SK-N-SH (cell line): Measurements from ENCODE around the gene PARD3.

ENCODE experiments used
- CTCF ChIP-seq: fragments of 200-600 bp; sonication (generic); IDR thresholded peaks from 2 replicates; pipeline ENCODE4 v1.6.1; 2017; ENCODE audit warnings: antibody characterized with exemption, mild to moderate bottlenecking, moderate library complexity
- JUND ChIP-seq: IDR thresholded peaks from 2 replicates; pipeline ENCODE4 v1.4.0; 2012
- RAD21 ChIP-seq: IDR thresholded peaks from 2 replicates; pipeline ENCODE4 v1.6.1; 2012; ENCODE audit warnings: mild to moderate bottlenecking, low read length
- RFX5 ChIP-seq: IDR thresholded peaks from 2 replicates; pipeline ENCODE4 v1.6.1; 2012; ENCODE audit warnings: mild to moderate bottlenecking, improper control_type of control experiment, low read length
- SMC3 ChIP-seq: IDR thresholded peaks from 2 replicates; pipeline ENCODE4 v1.6.1; 2012; ENCODE audit warnings: low read depth, low read length, improper control_type of control experiment

- no peak for TF ChIP-seq JUND
- no peak for TF ChIP-seq CTCF
- TF ChIP-seq SMC3: no peak
- TF ChIP-seq RFX5: no peak
- TF ChIP-seq RAD21: no peak
Measured at GRCh38 chr10:34427911-34428216, 387.2 kb downstream of the PARD3 start.
